Measurements from ENCODE around the gene KLHDC4.
A peak's percentile ranks its signal among the peaks of the same experiment; 100 is the strongest.
"Not testable (repeated sequence)": the region's sequence is repeated elsewhere in the genome, so short reads cannot be mapped to it uniquely, and the experiment has no call there.

The KLHDC4 gene

DNA sequence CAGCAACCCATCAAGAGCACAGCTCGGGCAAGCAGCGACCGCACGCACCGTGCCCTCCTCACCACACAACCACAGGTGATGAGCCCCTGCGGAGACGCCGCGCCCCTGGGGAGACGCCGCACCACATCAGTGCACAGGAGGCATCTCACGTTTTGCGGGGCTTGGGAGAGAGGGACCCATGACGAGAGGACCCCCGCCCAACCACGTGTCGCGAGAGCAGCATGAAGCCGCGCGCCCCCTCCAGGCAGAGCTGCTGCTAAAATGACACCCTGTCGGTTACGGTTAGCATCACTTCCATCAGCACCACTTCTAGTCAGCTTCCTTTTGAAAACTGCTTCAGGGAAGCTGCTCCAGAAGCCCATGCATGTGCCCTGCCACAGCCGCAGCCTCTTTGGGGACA lies 45.3 kb downstream of the KLHDC4 start:
- DNase-seq (ENCODE audit: low spot score) = no peak

DNA sequence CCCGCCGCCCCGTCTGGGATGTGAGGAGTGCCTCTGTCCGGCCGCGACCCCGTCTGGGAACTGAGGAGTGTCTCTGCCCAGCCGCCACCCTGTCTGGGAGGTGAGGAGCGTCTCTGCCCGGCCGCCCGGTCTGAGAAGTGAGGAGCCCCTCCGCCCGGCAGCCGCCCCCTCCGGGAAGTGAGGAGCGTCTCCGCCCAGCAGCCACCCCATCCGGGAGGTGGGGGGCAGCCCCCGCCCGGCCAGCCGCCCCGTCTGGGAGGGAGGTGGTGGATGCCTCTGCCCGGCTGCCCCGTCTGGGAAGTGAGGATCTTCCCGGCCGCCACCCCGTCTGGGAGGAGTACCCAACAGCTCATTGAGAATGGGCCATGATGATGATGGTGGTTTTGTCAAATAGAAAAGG lies 47.0 kb downstream of the KLHDC4 start:
- DNase-seq (ENCODE audit: low spot score) = not testable (repeated sequence)

DNA sequence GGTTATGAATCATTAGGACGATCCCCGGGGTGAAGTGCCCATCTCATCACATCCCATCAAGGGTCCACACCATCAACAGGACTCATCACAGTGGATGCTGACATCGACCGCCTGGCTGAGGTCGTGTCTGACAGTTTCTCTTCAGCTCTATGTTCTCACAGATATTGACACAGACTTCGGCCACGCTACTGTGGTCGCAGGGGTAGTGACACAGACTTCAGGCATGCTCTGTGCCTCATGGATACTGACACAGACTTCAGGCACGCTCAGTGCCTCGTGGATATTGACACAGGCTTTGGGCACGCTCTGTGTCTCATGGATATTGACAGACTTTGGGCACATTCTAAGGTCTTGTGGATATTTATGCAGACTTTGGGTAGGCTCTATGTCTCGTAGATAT lies 50.1 kb downstream of the KLHDC4 start:
- no peak for DNase-seq (ENCODE audit: low spot score)

DNA sequence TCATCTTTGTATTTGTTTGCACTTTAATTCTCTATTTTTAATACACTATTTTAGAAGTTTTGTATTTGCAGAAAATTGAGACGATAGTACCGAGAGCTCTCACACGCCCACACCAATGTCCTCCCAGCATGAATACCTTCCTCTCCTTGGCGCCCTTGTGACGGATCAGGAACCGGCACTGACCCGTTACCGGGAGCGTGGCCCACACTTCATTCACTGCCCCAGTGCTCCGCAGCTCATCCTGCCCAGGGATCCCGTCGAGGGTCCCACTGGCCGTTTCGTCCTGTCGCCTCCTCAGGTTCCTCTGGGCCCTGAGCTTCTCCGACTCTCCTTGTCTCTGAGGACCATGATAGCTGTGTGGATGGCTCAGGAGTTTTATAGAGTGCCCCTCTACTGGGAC lies 50.6 kb downstream of the KLHDC4 start:
- DNase-seq (ENCODE audit: low spot score) = no peak

DNA sequence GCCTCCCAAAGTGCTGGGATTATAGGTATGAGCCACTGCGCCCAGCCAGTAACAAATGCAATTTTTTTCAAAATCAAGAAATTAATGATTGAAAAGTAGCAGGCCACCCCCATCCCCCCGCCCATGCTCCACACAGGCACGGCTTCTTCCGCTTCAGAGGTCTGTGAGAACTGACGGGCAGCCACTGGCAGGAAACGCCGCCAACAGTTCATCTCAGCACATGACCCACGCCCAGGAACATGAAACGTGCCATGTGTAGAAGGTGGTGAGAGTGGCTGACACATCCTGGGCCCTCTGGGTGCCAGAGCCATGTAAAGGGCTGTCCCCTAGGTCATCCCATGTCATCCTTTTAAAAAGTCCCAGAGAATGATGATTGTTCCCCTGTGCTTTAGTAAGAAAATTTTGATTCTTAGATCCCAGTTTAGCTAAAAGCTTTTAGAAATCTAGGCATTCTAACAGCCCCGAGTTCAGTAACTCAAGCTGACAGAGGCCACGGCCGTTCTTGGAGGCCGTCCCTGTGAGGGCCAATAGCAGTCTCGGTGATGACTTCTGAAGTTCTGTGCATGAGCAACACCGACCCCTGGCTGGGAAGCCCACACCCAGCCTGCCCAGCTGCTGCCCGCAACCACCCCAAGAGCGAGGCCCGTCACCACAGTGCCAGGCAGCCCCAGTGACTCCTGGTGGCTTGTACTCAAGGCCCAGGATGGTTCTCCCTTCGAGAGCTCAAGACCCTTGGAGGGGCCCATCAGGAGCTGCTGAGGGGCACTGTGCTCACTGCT lies 52.1 kb downstream of the KLHDC4 start:
- DNase-seq (ENCODE audit: low spot score) = no peak

DNA sequence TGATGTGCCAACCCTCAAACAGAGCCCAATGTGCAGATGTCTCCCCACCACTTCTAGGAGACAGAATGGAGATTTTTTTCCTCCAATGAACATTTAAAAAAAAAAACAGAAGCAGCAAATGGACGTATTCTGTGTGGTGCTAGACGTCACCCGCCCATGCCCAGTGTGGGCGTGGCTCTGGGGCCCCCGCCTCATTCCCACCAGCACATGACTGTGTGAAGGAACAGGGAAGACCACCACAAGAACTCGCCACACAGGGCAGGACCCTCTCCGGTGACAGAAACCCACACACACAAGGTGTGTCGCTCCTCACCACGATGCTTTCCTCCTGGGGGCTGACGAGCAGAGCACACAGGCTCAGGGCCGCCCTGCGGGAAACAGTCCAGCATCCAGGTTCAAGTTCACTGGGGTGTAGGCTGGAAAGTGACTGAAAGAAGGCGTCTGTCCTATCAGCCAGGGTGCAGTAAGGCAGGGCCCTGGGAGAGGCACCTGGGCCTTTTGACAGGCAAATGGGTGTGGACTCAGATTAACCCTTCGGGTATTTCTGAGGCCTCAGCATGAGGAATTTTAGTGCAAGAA lies 53.5 kb downstream of the KLHDC4 start:
- no peak for DNase-seq (ENCODE audit: low spot score)

DNA sequence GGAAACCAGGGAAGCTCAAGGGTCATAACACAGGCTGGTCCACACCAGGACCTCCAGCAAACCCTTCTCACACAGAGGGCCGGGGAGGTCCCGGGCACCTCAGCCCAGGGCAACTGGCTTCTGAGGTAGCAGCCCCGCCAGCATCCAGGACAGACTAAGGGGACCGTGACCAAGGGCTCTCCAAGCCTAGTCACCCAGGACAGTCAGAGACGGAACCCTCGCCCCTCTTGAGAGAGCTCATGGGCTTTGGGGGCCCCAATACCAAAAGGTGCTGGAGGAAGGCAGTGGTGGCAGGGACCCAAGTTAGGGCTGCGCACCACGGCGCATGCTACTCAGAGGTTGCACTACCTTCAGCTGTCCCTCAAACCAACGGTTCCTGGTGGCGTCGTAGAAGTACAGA lies 54.9 kb downstream of the KLHDC4 start:
- DNase-seq (ENCODE audit: low spot score) = no peak

DNA sequence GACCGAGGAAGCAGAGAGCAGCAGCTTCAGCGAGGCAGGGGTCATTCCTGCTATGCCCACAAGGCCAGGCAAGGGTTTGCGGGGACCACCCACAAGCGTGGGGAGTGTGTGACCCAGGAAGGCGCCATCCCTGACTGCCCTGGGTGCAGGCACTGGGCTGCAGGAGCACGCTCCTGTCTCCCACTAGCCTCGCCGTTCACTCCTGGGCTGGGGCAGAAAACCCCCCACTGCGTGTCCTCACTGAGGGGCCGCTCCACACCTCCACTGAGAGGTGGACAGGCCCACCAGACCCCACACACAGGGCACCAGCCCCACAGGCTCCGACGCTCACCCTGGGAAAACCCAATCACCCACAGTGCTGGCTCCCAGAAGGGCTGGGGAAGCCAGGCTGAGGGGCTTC lies 56.1 kb downstream of the KLHDC4 start:
- DNase-seq (ENCODE audit: low spot score) = no peak

DNA sequence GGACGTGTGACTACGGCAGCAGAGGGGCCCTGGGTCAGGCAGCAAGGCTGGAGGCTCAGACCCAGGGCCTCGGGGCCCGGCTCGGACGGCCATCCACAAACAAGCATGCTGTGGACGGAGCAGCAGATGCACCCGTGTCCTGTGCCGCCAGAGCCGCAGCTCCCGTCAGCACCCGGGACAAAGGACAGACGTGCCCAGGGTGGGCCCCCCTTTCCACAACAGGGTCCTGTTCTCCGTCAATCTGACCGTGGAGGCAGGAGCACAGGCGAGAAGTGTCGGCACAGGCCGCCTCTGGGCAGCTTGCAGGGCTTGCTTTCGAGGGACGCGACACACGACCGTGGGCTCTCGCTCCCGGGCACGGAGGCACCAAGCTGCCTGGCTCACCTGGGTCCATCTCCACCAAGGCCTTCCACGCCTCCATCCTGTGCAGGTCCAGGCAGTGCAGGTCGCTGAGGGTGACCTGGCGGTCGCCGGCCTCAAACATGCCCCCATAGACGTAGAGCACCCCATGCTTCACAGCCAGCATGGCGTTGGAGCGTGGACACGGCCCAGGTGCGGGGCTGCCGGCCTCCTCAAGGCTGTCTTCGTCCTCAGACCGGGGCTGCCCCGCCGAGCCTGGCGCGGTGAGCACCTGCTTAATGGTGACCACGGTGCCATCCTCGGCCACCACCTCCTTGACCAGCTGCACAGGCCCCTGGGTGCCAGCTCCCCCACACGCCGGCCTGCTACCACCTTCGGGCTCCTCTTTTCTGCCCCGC lies 56.7 kb downstream of the KLHDC4 start:
- no peak for DNase-seq (ENCODE audit: low spot score)

DNA sequence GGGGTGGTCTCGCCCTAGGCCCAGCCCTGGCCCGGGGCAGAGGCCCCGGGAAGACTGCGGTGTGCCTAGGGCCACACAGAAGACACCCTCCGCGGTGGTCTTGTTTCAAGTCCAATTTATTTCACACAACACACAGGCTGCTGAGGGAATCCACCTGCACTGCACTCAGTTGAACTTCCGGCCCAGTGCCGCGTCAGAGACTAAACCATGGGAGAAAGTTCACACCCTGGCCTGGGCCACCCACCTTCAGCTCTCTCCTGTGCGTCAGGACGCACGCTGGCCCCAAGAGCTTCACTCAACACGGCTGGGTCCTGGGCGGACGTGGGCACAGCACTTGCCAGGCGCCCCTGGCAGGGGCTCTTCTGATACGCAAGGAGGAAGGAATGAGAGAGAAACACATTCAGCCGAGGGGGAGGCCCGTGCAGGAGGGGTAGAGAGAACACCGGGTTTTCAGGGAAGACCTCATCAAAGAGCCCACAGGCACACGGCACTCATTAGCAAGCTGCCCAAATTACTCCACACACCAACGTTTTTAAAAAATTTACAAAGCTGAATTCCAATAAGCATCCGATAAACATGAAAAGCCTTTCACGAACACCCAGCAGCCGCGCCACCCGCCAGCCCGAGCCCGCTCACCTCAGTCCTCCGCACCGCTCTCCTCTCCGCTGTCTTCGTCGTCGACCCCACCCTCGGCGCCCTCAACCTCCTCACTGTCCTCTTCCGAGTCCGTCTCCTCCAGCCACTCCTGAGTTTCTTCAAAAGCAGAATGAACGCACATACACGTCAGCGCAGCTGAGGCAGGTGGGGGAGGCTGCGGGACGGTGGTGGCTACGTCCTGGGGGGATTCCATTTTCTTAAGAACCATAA lies 57.8 kb downstream of the KLHDC4 start:
- no peak for DNase-seq (ENCODE audit: low spot score)

DNA sequence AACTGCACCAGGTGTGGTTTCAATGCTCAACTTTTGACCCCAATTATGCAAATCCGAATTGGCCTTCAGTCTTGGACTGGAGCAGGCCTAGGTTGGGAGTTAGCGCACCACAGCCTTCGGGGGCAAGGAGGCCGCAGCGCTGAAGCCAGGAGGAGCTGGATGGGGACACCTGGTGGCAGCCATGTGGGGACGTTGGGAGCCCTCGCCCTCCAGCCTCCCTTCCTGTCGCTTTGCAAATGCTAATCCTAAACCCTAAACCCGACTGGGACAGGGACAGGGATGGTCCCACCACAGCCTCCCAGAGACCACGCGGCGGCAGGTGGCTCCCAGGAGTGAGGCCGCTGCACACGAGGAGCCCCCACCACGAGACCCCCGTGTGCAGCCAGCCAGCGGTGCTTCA lies 58.7 kb downstream of the KLHDC4 start:
- no peak for DNase-seq (ENCODE audit: low spot score)

DNA sequence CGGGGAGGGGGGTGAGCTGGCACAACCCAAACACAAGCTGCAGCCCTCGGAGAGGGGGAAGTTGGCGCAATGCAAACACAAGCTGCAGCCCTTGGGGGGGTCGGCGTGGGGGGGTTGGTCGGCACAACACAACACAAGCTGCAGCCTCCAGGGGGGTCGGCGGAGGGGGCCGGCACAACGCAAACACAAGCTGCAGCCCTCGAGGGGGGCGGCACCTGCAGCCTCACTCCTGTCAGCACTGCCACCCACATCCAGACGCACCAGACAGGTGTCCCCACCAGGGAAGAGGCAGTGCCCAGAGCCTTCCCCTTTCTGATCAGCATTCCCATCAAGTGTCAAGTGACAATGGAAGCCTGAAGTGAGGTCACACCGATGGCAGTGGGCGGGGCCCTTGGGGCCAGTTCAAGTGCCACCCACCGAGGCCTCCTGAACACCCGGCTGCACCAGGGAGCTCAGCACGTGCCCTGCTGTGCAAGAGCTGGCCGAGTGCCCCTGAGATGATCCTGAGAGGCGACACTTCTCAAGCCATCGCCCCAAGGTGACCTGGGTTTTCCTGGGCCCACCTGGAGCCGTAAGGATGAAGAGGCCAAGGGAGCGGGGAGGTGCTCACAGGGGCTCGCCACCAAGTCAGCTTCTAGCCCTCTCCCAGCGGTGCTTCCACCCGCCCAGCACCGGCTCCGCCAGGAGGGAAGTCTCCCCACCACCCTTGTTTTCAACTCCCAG lies 59.3 kb downstream of the KLHDC4 start:
- DNase-seq (ENCODE audit: low spot score) = peak; percentile 82

DNA sequence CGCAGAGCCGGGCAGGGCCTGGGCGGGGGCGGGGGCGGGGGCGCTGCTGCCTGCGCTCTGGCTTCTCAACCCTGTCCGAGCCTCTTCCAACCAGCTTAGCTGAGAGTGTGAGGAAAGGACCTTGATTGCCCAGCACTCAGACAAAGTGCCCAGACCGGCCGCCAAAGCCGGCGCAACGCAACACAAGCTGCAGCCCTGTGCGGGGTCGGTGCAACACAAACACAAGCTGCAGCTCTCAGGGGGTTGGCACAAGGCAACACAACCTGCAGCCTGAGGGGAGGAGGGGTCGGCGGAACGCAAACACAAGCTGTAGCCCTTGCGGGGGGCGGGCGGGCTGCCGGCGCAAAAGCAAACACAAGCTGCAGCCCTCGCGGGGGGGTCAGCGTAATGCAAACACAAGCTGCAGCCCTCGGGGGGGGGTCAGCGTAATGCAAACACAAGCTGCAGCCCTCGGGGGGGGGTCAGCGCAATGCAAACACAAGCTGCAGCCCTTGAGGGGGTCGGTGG lies 60.0 kb downstream of the KLHDC4 start:
- DNase-seq (ENCODE audit: low spot score) = peak; percentile 85

DNA sequence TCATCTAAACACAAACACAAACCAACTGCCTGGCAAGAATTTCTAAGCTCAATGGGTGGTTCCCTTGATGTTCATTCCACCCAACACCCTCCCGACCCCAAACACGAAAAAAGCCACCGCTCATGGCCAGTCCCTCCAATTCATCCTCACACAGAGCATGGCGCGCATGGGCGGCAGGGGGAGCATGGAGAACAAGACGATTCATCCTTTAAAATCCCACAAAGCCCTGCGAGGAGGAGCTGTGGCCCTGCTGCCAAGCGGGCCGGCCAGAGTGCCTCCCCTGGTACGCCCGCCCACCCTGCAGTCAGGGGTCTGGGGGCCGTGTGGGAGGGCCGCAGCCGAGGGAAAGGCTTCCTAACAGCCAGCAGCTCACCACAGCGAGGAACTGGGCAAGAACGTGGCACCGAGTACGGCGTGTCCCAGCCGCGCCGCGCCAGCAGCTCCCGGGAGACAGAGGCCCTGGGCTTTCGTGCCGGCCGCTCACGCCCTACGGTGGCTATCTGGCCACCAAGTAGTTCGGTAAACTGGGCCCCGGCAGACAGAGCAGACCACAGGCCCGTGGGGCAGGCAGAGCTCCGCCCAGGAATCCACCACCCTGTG lies 60.9 kb downstream of the KLHDC4 start:
- no peak for DNase-seq (ENCODE audit: low spot score)

DNA sequence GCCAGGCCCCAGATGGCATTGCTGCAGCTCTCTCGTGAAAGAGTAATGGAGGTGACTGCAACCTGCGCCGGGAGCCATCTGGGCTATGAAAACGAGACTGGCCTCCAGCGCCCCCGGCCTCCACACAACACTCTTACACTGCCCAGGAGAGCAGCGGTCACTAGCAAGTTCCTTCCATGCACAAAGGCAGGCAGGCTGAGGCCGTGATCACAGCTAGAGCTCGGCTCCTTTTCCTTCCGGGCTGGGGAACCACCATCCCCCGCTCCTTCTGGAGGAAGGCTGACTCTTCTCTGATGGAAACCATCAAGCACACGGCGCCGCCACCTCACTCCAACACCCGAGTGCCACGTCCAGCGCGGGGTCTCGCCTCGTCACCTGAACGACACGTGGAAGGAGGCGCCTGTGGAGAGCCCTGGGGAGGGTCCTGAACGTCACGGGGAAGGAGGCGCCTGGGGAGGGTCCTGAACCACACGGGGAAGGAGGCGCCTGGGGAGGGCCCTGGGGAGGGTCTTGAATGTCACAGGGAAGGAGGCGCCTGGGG lies 61.9 kb downstream of the KLHDC4 start:
- DNase-seq (ENCODE audit: low spot score) = no peak

DNA sequence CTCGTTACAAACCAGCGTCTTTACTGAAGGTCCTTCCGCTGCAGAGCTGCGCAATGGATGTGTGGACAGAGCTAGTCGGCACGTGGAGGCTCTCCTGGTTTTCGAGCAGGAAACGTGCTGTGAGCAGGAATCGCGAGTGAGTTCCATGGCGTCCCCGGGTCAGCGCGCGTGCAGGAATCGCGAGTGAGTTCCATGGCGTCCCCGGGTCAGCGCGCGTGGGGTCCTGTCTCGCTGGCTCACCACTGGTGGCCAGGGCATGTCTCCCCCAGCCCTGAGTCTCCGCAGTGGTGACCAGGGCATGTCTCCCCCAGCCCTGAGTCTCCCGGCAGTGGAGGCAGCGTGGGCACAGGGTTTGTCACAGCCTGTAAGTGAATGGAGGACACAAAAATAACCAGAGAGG lies 62.7 kb downstream of the KLHDC4 start:
- no peak for DNase-seq (ENCODE audit: low spot score)

DNA sequence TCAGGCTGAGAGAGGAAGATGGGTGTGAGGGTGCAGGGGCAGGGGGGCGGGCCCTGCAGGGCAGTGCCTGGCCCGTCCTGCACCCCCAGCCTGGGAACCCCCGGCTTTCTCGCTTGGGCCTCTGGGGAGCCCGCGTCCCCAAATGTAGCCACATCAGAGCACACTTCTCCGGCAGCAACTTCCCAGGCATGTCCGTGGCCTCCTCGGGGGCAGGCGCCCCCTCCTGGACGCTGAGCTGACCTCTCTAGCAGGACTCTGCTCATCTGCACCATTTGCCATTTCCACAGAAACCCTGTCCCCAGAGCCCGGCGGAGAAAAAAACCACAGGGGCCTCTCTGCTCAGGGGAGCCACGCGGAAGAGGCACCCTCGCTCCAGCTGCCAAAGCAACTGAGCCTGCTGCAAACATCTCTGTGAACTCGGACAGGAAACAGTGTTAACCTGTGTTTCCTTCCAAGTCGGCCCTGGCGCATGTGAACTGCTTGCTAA lies 63.4 kb downstream of the KLHDC4 start:
- DNase-seq (ENCODE audit: low spot score) = peak; percentile 98

DNA sequence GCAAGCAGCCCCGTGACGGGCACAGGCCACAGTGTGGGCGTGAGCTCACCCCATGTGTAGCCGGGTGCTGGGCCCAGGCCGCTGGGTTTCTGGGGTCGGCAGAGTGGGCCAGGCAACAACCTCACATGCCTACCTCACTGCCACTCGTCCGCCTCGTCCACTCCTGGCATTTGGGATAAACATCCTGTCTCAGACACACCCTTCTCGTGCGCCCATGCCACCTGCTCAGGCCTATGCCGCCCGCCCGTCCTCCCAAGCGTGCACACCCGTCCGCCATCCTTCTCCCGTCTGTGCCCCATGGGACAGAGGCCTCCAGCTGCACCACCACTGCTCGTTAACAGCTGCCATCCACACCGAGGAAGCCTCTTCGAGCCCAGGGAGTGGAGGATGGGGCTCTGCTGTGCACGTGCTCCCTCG lies 64.3 kb downstream of the KLHDC4 start:
- DNase-seq (ENCODE audit: low spot score) = no peak

DNA sequence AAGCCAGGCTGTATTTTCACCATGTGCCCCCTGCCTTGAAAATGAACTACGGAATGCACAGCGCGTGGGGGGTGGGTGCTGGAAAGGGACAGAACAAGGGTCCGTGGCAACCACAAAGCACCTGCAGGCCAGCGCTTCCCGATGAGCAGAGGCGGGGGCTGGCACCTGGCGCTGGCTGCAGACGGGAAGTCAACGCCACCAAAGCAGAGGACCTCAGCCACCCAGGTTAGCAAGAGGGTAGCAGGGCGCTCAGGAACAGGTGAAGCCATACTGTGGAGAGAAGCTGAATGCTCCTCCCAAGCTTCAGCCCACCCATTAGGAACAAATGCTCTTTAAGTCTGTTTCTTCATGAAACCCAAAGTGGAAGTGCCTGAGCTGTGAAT lies 64.7 kb downstream of the KLHDC4 start:
- DNase-seq (ENCODE audit: low spot score) = no peak

DNA sequence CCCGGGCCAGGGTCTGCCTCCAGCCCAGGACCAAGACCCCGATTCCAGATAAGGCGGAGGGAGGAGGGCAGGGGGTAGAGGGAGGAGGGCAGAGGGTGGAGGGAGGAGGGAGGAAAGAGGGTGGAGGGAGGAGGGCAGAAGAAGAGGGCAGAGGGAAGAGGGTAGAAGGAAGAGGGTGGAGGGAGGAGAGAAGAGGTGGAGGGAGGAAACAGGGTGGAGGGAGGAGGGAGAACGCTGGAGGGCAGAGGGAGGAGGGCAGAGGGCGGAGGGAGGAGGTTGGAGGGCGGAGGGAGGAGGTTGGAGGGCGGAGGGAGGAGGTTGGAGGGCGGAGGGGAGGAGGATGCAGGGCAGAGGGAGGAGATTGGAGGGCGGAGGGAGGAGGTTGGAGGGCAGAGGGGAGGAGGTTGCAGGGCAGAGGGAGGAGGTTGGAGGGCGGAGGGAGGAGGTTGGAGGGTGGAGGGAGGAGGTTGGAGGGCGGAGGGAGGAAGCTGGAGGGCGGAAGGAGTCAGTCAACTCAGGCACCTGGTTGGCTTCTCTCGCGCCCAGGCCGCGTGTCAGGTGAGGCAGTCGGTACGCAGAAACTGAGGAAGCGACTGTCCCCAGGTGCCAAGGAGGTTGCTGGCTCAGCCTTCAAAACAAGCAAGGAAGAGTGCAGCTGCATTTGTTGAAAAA lies 65.2 kb downstream of the KLHDC4 start:
- no peak for DNase-seq (ENCODE audit: low spot score)
